IMR-90 (cell line): ENCODE measurements around the gene BMAL2. TPM values are rescaled to one million over a fixed set of nuclear protein-coding genes. Genes with fewer than 3 reads are reported as not detected.

Source experiments
- ATAC-seq: fragments of 200-7000 bp; cut with Tn5 transposase; 2 replicates; pipeline ENCODE4 v1.9.1; 2020; ENCODE audit warnings: low read depth, mild to moderate bottlenecking, moderate library complexity
- BruUV-seq: library from RNA; stranded (reverse); fragments of 400-500 nt; replicated peaks from 2 replicates; lab custom pipeline; 2021; lab: Mats Ljungman, UMichigan
- CTCF ChIA-PET: fragments of 300-600 bp; formaldehyde crosslinking; extraction: SDS; loops from one replicate; lab custom pipeline; 2021; ENCODE audit warnings: antibody characterized with exemption; lab: Yijun Ruan, JAX
- POLR2A ChIA-PET: fragments of 300-600 bp; sonication (Branson Sonifier 250); formaldehyde crosslinking; loops from one replicate; lab custom pipeline; 2022; ENCODE audit warnings: antibody characterized with exemption; ENCODE audit not compliant: unreplicated experiment; lab: Charles Lee
- DNase-seq: peaks from one replicate; pipeline ENCODE4 v3.0.0; 2013
- H2AFZ ChIP-seq: replicated peaks from 2 replicates; pipeline ENCODE3; 2013; ENCODE audit warnings: low read length, mild to moderate bottlenecking; ENCODE audit not compliant: poor library complexity
- H2AK5ac ChIP-seq: 2 replicates; pipeline ENCODE4 v1.6.1; 2013; ENCODE audit warnings: low read depth, low read length, inconsistent platforms
- H2AK9ac ChIP-seq: replicated peaks from 2 replicates; pipeline ENCODE3; 2013; ENCODE audit warnings: mild to moderate bottlenecking, low read depth, low read length, moderate library complexity; ENCODE audit not compliant: poor library complexity
- H2BK120ac ChIP-seq: 2 replicates; pipeline ENCODE4 v1.6.1; 2013; ENCODE audit warnings: low read depth, low read length, inconsistent platforms
- H2BK15ac ChIP-seq: 3 replicates; pipeline ENCODE4 v1.6.1; 2013; ENCODE audit warnings: low read depth, low read length, inconsistent platforms
- H2BK20ac ChIP-seq: 2 replicates; pipeline ENCODE4 v1.6.1; 2013; ENCODE audit warnings: low read depth, mild to moderate bottlenecking, inconsistent platforms, low read length, moderate library complexity
- H2BK5ac ChIP-seq: 2 replicates; pipeline ENCODE4 v1.6.1; 2013; ENCODE audit warnings: mild to moderate bottlenecking, low read depth, low read length, inconsistent platforms; ENCODE audit not compliant: poor library complexity, severe bottlenecking
- H3K14ac ChIP-seq: replicated peaks from 2 replicates; pipeline ENCODE4 v1.6.1; 2013; ENCODE audit warnings: low read depth, low read length, inconsistent platforms
- H3K18ac ChIP-seq: 2 replicates; pipeline ENCODE4 v1.6.1; 2013; ENCODE audit warnings: low read depth, low read length, control low read depth
- H3K23ac ChIP-seq: 2 replicates; pipeline ENCODE4 v1.6.1; 2013; ENCODE audit warnings: low read depth, low read length, inconsistent platforms
- H3K27ac ChIP-seq: 2 replicates; pipeline ENCODE4 v1.5.1; 2013; ENCODE audit warnings: mild to moderate bottlenecking, control low read depth, low read length; ENCODE audit not compliant: insufficient read depth
- H3K27me3 ChIP-seq: 2 replicates; pipeline ENCODE4 v1.6.1; 2013; ENCODE audit warnings: low read length; ENCODE audit not compliant: control insufficient read depth, insufficient read depth
- H3K36me3 ChIP-seq: 2 replicates; pipeline ENCODE4 v1.6.1; 2013; ENCODE audit warnings: low read length, mixed read lengths; ENCODE audit not compliant: control insufficient read depth, insufficient read depth
- H3K4ac ChIP-seq: 2 replicates; pipeline ENCODE4 v1.6.1; 2013; ENCODE audit warnings: low read depth, low read length, inconsistent platforms
- H3K4me1 ChIP-seq: 2 replicates; pipeline ENCODE4 v1.6.1; 2013; ENCODE audit warnings: low read length, mixed read lengths; ENCODE audit not compliant: control insufficient read depth, insufficient read depth
- H3K4me2 ChIP-seq: 2 replicates; pipeline ENCODE4 v1.6.1; 2013; ENCODE audit warnings: low read depth, mild to moderate bottlenecking, control low read depth, low read length, moderate library complexity
- H3K4me3 ChIP-seq: 2 replicates; pipeline ENCODE4 v1.5.1; 2013; ENCODE audit warnings: low read depth, mild to moderate bottlenecking, control low read depth, low read length, moderate library complexity; ENCODE audit not compliant: insufficient read depth
- H3K56ac ChIP-seq: 2 replicates; pipeline ENCODE4 v1.6.1; 2013; ENCODE audit warnings: low read length, inconsistent platforms; ENCODE audit not compliant: insufficient read depth; ENCODE audit errors: extremely low read depth
- H3K79me1 ChIP-seq, 2 experiments: 2 replicates each; pipeline ENCODE4 v1.6.1; 2013; ENCODE audit warnings: low read length in 2 of 2, inconsistent platforms in 1 of 2, low read depth in 1 of 2
- H3K9ac ChIP-seq: 2 replicates; pipeline ENCODE4 v1.6.1; 2013; ENCODE audit warnings: low read depth, low read length, control low read depth
- H3K9me1 ChIP-seq: 2 replicates; pipeline ENCODE4 v1.6.1; 2013; ENCODE audit warnings: low read length, inconsistent platforms; ENCODE audit not compliant: insufficient read depth
- H3K9me3 ChIP-seq: 2 replicates; pipeline ENCODE4 v1.6.1; 2013; ENCODE audit warnings: low read length; ENCODE audit not compliant: control insufficient read depth, insufficient read depth
- H4K20me1 ChIP-seq: 2 replicates; pipeline ENCODE4 v1.6.1; 2013; ENCODE audit warnings: low read length, inconsistent platforms; ENCODE audit not compliant: insufficient read depth
- H4K5ac ChIP-seq: 2 replicates; pipeline ENCODE4 v1.6.1; 2013; ENCODE audit warnings: mild to moderate bottlenecking, low read depth, low read length, control low read depth
- H4K8ac ChIP-seq, 2 experiments: 2 replicates each; pipeline ENCODE4 v1.6.1; 2013; ENCODE audit warnings: low read depth in 2 of 2, low read length in 2 of 2, control low read depth in 1 of 2, inconsistent platforms in 1 of 2
- H4K91ac ChIP-seq: 2 replicates; pipeline ENCODE4 v1.6.1; 2013; ENCODE audit warnings: low read depth, low read length, inconsistent platforms; ENCODE audit not compliant: insufficient read depth
- BHLHE40 ChIP-seq: fragments of 150-350 bp; IDR thresholded peaks from 2 replicates; pipeline ENCODE4 v1.6.1; 2016; ENCODE audit warnings: mild to moderate bottlenecking, low read depth, low read length
- CEBPB ChIP-seq: IDR thresholded peaks from 2 replicates; pipeline ENCODE4 v1.6.1; 2012; ENCODE audit warnings: low read depth, low read length, improper control_type of control experiment
- CHD1 ChIP-seq: IDR thresholded peaks from 2 replicates; pipeline ENCODE4 v1.6.1; 2012; ENCODE audit warnings: low read depth, low read length, improper control_type of control experiment
- CTCF ChIP-seq: conservative IDR thresholded peaks from 2 replicates; pipeline ENCODE4 v1.5.1; 2012; ENCODE audit warnings: mild to moderate bottlenecking, low read depth, low read length, improper control_type of control experiment
- FOS ChIP-seq: fragments of 150-350 bp; IDR thresholded peaks from 2 replicates; pipeline ENCODE4 v1.6.1; 2016; ENCODE audit warnings: low read depth, low read length
- MAFK ChIP-seq: IDR thresholded peaks from 2 replicates; pipeline ENCODE4 v1.6.1; 2012; ENCODE audit warnings: low read depth, low read length, improper control_type of control experiment
- MAZ ChIP-seq: IDR thresholded peaks from 2 replicates; pipeline ENCODE4 v1.6.1; 2012; ENCODE audit warnings: low read depth, mild to moderate bottlenecking, low read length, improper control_type of control experiment, moderate library complexity, borderline replicate concordance
- MXI1 ChIP-seq: IDR thresholded peaks from 2 replicates; pipeline ENCODE4 v1.6.1; 2012; ENCODE audit warnings: low read depth, mild to moderate bottlenecking, low read length, moderate library complexity, borderline replicate concordance
- NFE2L2 ChIP-seq: fragments of 150-350 bp; IDR thresholded peaks from 2 replicates; pipeline ENCODE4 v1.6.1; 2016; ENCODE audit warnings: low read depth, mild to moderate bottlenecking, low read length
- POLR2A ChIP-seq: IDR thresholded peaks from 2 replicates; pipeline ENCODE4 v1.6.1; 2012; ENCODE audit warnings: mild to moderate bottlenecking, low read depth, low read length
- RAD21 ChIP-seq: IDR thresholded peaks from 2 replicates; pipeline ENCODE4 v1.6.1; 2012; ENCODE audit warnings: low read length, improper control_type of control experiment
- RCOR1 ChIP-seq: IDR thresholded peaks from 2 replicates; pipeline ENCODE4 v1.6.1; 2012; ENCODE audit warnings: mild to moderate bottlenecking, low read length, improper control_type of control experiment; ENCODE audit not compliant: insufficient replicate concordance
- RFX5 ChIP-seq: IDR thresholded peaks from 2 replicates; pipeline ENCODE4 v1.8.0; 2012; ENCODE audit warnings: low read depth, mild to moderate bottlenecking, low read length, moderate library complexity
- SMC3 ChIP-seq: fragments of 150-350 bp; IDR thresholded peaks from 2 replicates; pipeline ENCODE4 v1.6.1; 2016; ENCODE audit warnings: low read depth, mild to moderate bottlenecking, antibody characterized with exemption, low read length, moderate library complexity
- dilution Hi-C: fragments of 300-500 bp; cut with HindIII; formaldehyde crosslinking; loops from one replicate; pipeline ENCODE4 v1.14.3; 2018; ENCODE audit warnings: low sequenced_read_pairs; ENCODE audit not compliant: unreplicated experiment
- in situ Hi-C: fragments of 300-500 bp; cut with MboI; formaldehyde crosslinking; loops from 3 replicates; pipeline ENCODE4 v1.14.3; 2019; ENCODE audit warnings: low sequenced_read_pairs, inconsistent platforms, mixed read lengths
- intact Hi-C: fragments of 100-400 bp; cut with micrococcal nuclease; formaldehyde crosslinking; loops from 2 replicates; pipeline ENCODE4 v1.10.0; 2022
- polyA plus RNA-seq, 3 experiments: library from polyadenylated mRNA; depleted of rRNA; stranded (reverse); fragments of >200 nt; gene quantifications; 2 replicates each; pipeline ENCODE4 v1.2.3, GENCODE V29; 2012; ENCODE audit warnings: low replicate concordance in 1 of 3
- total RNA-seq: library from RNA; depleted of rRNA; stranded (reverse); fragments of >200 nt; gene quantifications from 2 replicates; pipeline ENCODE4 v1.2.3, GENCODE V29; 2012
- TF ChIP-seq, protein P1 (sequence below): fragments of 150-350 bp; IDR thresholded peaks from 2 replicates; pipeline ENCODE4 v1.6.1; 2016; ENCODE audit warnings: low read depth, mild to moderate bottlenecking, low read length, moderate library complexity, borderline replicate concordance
- TF ChIP-seq, protein P2 (sequence below): fragments of 150-350 bp; IDR thresholded peaks from 2 replicates; pipeline ENCODE4 v1.6.1; 2017; ENCODE audit warnings: mild to moderate bottlenecking, antibody characterized with exemption, low read length, low read depth

The BMAL2 gene
- total and polyA plus RNA-seq, 2 of the 4 experiments (the other 2 are of a cell fraction): 11.0 to 57.0 TPM

DNA sequence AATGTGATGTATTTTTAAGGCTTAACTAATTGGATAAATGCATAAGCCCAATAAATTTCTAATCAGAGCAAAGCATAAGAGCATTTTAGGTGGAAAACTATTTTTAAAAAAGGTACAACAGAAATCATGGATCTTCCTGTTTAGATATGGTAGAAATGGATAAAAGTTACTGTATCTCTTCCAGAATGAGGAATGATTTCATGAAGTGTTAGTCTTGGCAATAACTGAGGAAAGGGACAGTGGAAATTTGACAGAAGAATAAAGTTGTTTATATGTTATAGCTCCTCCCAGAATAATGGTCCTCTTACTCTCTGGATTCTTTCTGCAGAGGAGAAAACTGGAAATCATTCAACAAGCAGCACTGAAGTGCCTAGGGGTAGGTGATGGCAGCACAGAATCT is 32.4 kb upstream of the BMAL2 start:
- no peak overlapping the region for H3K56ac ChIP-seq
- no peak overlapping the region for H3K9ac ChIP-seq
- no peak overlapping the region for H3K27ac ChIP-seq
- intact Hi-C loops (loop anchor here (10.0 kb wide), 2 partner anchors 55 to 385 kb away; partner anchors contain the start of gene STK38L), in situ Hi-C loops (loop anchor here (5.0 kb wide), 1 partner anchor 283 kb away; no protein-coding TSS in a partner anchor), dilution Hi-C loops (no loop called here)
- H2AFZ ChIP-seq: no peak overlapping the region
- no peaks in the 10 kb centered on the region for H3K27me3 ChIP-seq
- no peak for DNase-seq
- TF ChIP-seq NFE2L2: no peak
- TF ChIP-seq MXI1: no peak
- TF ChIP-seq RCOR1: no peak
- TF ChIP-seq, protein P1, sequence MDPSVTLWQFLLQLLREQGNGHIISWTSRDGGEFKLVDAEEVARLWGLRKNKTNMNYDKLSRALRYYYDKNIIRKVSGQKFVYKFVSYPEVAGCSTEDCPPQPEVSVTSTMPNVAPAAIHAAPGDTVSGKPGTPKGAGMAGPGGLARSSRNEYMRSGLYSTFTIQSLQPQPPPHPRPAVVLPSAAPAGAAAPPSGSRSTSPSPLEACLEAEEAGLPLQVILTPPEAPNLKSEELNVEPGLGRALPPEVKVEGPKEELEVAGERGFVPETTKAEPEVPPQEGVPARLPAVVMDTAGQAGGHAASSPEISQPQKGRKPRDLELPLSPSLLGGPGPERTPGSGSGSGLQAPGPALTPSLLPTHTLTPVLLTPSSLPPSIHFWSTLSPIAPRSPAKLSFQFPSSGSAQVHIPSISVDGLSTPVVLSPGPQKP: no peak
- no peak for TF ChIP-seq SMC3
- TF ChIP-seq POLR2A: no peak
- no peak for TF ChIP-seq CTCF
- TF ChIP-seq MAFK: no peak
- TF ChIP-seq RFX5: no peak
- TF ChIP-seq RAD21: no peak
- no peak for TF ChIP-seq CHD1
- TF ChIP-seq CEBPB: no peak
- no peak for TF ChIP-seq MAZ
- TF ChIP-seq, protein P2, sequence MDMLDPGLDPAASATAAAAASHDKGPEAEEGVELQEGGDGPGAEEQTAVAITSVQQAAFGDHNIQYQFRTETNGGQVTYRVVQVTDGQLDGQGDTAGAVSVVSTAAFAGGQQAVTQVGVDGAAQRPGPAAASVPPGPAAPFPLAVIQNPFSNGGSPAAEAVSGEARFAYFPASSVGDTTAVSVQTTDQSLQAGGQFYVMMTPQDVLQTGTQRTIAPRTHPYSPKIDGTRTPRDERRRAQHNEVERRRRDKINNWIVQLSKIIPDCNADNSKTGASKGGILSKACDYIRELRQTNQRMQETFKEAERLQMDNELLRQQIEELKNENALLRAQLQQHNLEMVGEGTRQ: no peak
- TF ChIP-seq FOS: no peak
- no peak for TF ChIP-seq BHLHE40
- no peak overlapping the region for H4K8ac ChIP-seq
- no peak overlapping the region for H4K5ac ChIP-seq
- H4K91ac ChIP-seq: no peak overlapping the region
- H2AK5ac ChIP-seq: no peak overlapping the region
- peaks cover 4% of the 10 kb centered on the region for H3K4me1 ChIP-seq
- H3K9me1 ChIP-seq: peaks cover 4% of the 10 kb centered on the region
- H4K20me1 ChIP-seq: peaks cover 3% of the 10 kb centered on the region; the same call in 1 of the 2 replicates
- H3K4me2 ChIP-seq: no peak overlapping the region
- no peak overlapping the region for H2BK20ac ChIP-seq
- ChIA-PET CTCF (no interaction called here), POLR2A (no interaction called here)
- H2BK120ac ChIP-seq: no peak overlapping the region
- H3K36me3 ChIP-seq: peaks cover 12% of the 10 kb centered on the region
- BruUV-seq: no TSS peak
- H2BK5ac ChIP-seq: no peak overlapping the region
- H3K4me3 ChIP-seq: no peak overlapping the region
- no peak overlapping the region for H2AK9ac ChIP-seq
- no peak overlapping the region for H2BK15ac ChIP-seq
- no peak overlapping the region for H3K14ac ChIP-seq
- ATAC-seq: no peak
- no peak overlapping the region for H3K23ac ChIP-seq
- H3K9me3 ChIP-seq: no peaks in the 10 kb centered on the region
- no peak overlapping the region for H3K4ac ChIP-seq
- H3K18ac ChIP-seq: no peak overlapping the region
- peaks cover 3 to 4% of the 10 kb centered on the region in 2 experiments; a peak in 2 of 4 replicates for H3K79me1 ChIP-seq
